Body of pancreas (tissue), 4 donors: ENCODE results near the gene MAJIN.

Experiments used
- POLR2A ChIP-seq, 3 donors: fragments of 450-650 bp; IDR thresholded peaks; one replicate each; pipeline ENCODE4 v1.6.1; 2016; ENCODE audit warnings: antibody characterized with exemption in 3 of 3, mild to moderate bottlenecking in 2 of 3
- TF ChIP-seq, protein P1 (sequence below), 7 experiments: fragments of 450-650 bp in 4 of 7; fragments of 200-600 bp in 3 of 7; sonication (generic) in 3 of 7; IDR thresholded peaks; one replicate each; pipeline ENCODE4 v1.5.1; 2016 to 2019; ENCODE audit warnings: antibody characterized with exemption in 7 of 7

DNA sequence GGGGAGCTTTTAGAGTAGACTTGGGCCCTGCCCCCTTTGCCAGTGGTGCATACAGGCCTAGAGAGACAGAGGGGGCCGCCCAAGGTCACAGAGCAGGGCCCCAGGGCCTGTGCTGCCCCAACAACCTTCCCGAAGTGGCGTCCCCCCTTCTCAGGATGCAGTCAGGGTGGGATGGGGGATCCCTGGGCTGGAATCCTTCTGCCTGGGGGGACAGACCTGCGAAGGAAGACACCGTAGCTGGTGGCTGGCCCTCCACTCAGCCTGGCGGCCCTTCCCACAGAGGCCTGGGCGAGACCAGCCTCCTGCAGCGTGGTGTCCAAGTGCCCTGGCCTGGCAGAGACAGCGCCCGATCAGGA lies 79.1 kb downstream of the MAJIN start:
- TF ChIP-seq, protein P1, sequence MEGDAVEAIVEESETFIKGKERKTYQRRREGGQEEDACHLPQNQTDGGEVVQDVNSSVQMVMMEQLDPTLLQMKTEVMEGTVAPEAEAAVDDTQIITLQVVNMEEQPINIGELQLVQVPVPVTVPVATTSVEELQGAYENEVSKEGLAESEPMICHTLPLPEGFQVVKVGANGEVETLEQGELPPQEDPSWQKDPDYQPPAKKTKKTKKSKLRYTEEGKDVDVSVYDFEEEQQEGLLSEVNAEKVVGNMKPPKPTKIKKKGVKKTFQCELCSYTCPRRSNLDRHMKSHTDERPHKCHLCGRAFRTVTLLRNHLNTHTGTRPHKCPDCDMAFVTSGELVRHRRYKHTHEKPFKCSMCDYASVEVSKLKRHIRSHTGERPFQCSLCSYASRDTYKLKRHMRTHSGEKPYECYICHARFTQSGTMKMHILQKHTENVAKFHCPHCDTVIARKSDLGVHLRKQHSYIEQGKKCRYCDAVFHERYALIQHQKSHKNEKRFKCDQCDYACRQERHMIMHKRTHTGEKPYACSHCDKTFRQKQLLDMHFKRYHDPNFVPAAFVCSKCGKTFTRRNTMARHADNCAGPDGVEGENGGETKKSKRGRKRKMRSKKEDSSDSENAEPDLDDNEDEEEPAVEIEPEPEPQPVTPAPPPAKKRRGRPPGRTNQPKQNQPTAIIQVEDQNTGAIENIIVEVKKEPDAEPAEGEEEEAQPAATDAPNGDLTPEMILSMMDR (IDR thresholded peaks at IDR 0.05), result no peak
- no peak for TF ChIP-seq POLR2A (IDR thresholded peaks at IDR 0.05)
